ENCODE results near the gene LAMA3. TPM values are rescaled to one million over a fixed set of nuclear protein-coding genes. Genes with fewer than 3 reads are reported as not detected.

LAMA3 gene
- total and polyA plus RNA-seq, 2 donors (not counting 3 experiments of a cell fraction or from before 2014, with no cell fraction given) = 2.6 to 12.3 TPM

- no peaks in the 10 kb centered on the region for H3K79me2 ChIP-seq (ENCODE audit: control insufficient read depth, insufficient read depth, low read length)
- H3K9me1 ChIP-seq (replicated peaks; ENCODE audit: control insufficient read depth, extremely low read depth, insufficient read depth, low read length) = no peaks in the 10 kb centered on the region
- H3K27ac ChIP-seq (ENCODE audit: insufficient read depth, low read depth, low read length) = no peak overlapping the region
- intact Hi-C loops (cut with micrococcal nuclease) (no loop called here), dilution Hi-C loops (cut with MboI; ENCODE audit: extremely low pct_ligation_motif_present, low sequenced_read_pairs) (no loop called here)
- POLR2A ChIA-PET = no interaction called here
- no peaks in the 10 kb centered on the region for H3K9me3 ChIP-seq (replicated peaks; ENCODE audit: control insufficient read depth, insufficient read depth, low read length)
- no peaks in the 10 kb centered on the region for H3K4me1 ChIP-seq (ENCODE audit: control insufficient read depth, extremely low read depth, insufficient read depth, low read length)
- H3K4me3 ChIP-seq (replicated peaks in 1 of 3; ENCODE audit: insufficient read depth in 1 of 3, low read depth in 1 of 3, low read length in 3 of 3) = no peak overlapping the region
- no peak for TF ChIP-seq MYC (IDR thresholded peaks at IDR 0.05; ENCODE audit: low read depth, low read length)
- no peak for TF ChIP-seq CTCF (IDR thresholded peaks at IDR 0.05; ENCODE audit: extremely low read depth in 1 of 2, insufficient read depth in 1 of 2, low read depth in 1 of 2, low read length in 2 of 2)
- TF ChIP-seq POLR2AphosphoS5 (IDR thresholded peaks at IDR 0.05; ENCODE audit: insufficient read depth, low read depth, low read length) = no peak
- no peak for TF ChIP-seq JUN (IDR thresholded peaks at IDR 0.05; ENCODE audit: borderline replicate concordance, insufficient read depth, insufficient read length, low read depth)
- no peak for TF ChIP-seq POLR2A (IDR thresholded peaks at IDR 0.05; ENCODE audit: low read depth, low read length)
- no peak for TF ChIP-seq FOS (IDR thresholded peaks at IDR 0.05; ENCODE audit: borderline replicate concordance, insufficient read depth, low read length)
- TF ChIP-seq MAX (IDR thresholded peaks at IDR 0.05; ENCODE audit: insufficient read depth, insufficient read length) = no peak
- no peak for TF ChIP-seq GATA2 (IDR thresholded peaks at IDR 0.05; ENCODE audit: insufficient read depth, insufficient read length, low read depth, low read length)
- no peak for TF ChIP-seq EZH2 (IDR thresholded peaks at IDR 0.05; ENCODE audit: borderline replicate concordance, low read depth, low read length, severe bottlenecking)
- CTCF ChIA-PET = no interaction called here
- H3K9ac ChIP-seq (replicated peaks; ENCODE audit: extremely low read depth, insufficient read depth, low read length) = no peak overlapping the region
- H4K20me1 ChIP-seq (replicated peaks; ENCODE audit: control insufficient read depth, extremely low read depth, insufficient read depth, low read length) = no peaks in the 10 kb centered on the region
- H2AFZ ChIP-seq (ENCODE audit: low read depth, low read length) = no peak overlapping the region
- no peak for FAIRE-seq
- no peak overlapping the region for H3K4me2 ChIP-seq (ENCODE audit: insufficient read depth, low read length)
- no TSS peak for BruUV-seq (replicated peaks)
- H3K27me3 ChIP-seq (ENCODE audit: control insufficient read depth in 2 of 2, insufficient read depth in 2 of 2, low read length in 2 of 2) = peaks cover 16 to 17% of the 10 kb centered on the region in 2 experiments
- no peak for DNase-seq (ENCODE audit: low read depth, low spot score)
- no peaks in the 10 kb centered on the region for H3K36me3 ChIP-seq (ENCODE audit: control insufficient read depth in 2 of 2, extremely low read depth in 1 of 2, insufficient read depth in 2 of 2, low read length in 2 of 2)
Measured at GRCh38 chr18:24003903-24004640, 314.8 kb downstream of the LAMA3 start.

Other genes starting within 250 kb of the LAMA3 start
- gene RIOK3, start 236.2 kb upstream of the LAMA3 start, total RNA-seq = 50.7 and 55.7 TPM in 2 replicates
- gene RIOK3, start 236.2 kb upstream of the LAMA3 start, polyA plus RNA-seq = 12.4 and 14.8 TPM in 2 replicates
- gene RMC1, start 185.9 kb upstream of the LAMA3 start, total RNA-seq = 27.8 and 29.7 TPM in 2 replicates
- 26.2 and 27.4 TPM in 2 replicates for gene RMC1, start 185.9 kb upstream of the LAMA3 start, polyA plus RNA-seq
- gene NPC1, start 102.9 kb upstream of the LAMA3 start, total RNA-seq = 45.2 and 58.2 TPM in 2 replicates
- 38.9 and 40.6 TPM in 2 replicates for gene NPC1, start 102.9 kb upstream of the LAMA3 start, polyA plus RNA-seq
- gene ANKRD29, start 26.5 kb upstream of the LAMA3 start, total RNA-seq = 1.2 and 2.6 TPM in 2 replicates
- 0.03 and 0.18 TPM in 2 replicates for gene ANKRD29, start 26.5 kb upstream of the LAMA3 start, polyA plus RNA-seq

Data from endothelial cell of umbilical vein (primary cell).